GM12872 (cell line): ENCODE measurements around the gene PLCH1.

ENCODE experiments used
- TF ChIP-seq, protein P1 (sequence below): IDR thresholded peaks from 3 replicates; pipeline ENCODE4 v1.5.1; 2011; ENCODE audit warnings: low read depth, mild to moderate bottlenecking, low read length, moderate library complexity; ENCODE audit not compliant: insufficient read depth

Gene PLCH1

DNA sequence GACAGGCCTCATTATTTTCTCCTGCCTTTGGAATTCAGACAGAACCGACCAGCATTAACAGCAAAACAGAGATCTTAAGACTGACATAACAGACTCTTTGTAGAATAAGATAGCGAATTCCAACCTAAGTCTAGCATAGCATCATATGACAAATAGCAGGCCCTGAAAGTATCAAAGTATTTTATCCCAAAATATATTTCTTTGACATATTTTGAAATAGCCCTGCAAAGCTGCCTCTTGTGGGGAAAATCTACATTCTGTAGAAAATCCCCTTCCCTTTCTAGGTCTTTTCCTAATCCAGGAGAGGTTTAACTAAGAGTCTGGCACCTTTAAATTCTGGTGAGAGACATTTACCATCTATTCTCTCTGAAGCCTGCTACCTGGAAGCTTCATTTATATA, 417.0 kb downstream of the PLCH1 start:
- TF ChIP-seq, protein P1, sequence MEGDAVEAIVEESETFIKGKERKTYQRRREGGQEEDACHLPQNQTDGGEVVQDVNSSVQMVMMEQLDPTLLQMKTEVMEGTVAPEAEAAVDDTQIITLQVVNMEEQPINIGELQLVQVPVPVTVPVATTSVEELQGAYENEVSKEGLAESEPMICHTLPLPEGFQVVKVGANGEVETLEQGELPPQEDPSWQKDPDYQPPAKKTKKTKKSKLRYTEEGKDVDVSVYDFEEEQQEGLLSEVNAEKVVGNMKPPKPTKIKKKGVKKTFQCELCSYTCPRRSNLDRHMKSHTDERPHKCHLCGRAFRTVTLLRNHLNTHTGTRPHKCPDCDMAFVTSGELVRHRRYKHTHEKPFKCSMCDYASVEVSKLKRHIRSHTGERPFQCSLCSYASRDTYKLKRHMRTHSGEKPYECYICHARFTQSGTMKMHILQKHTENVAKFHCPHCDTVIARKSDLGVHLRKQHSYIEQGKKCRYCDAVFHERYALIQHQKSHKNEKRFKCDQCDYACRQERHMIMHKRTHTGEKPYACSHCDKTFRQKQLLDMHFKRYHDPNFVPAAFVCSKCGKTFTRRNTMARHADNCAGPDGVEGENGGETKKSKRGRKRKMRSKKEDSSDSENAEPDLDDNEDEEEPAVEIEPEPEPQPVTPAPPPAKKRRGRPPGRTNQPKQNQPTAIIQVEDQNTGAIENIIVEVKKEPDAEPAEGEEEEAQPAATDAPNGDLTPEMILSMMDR, result no peak

DNA sequence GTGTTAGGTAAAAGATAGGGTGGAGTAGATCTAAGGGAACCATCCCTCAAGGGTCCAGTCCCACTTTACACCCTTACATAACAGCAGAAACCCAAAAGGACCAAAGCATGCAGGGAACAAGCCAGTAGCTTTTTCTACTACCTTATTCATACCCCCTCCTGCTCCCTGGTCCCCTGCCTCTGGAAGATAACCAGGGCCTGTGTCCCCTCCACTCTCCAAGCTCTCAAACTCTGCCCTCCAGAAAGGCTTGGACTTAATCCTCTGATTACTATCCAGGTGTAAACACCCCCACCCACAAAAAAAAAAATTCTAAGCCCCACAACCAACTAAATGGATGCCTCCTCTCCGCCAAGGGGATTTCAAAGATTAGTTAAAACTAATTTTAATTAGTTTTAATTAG, 417.4 kb downstream of the PLCH1 start:
- TF ChIP-seq, protein P1, result no peak

DNA sequence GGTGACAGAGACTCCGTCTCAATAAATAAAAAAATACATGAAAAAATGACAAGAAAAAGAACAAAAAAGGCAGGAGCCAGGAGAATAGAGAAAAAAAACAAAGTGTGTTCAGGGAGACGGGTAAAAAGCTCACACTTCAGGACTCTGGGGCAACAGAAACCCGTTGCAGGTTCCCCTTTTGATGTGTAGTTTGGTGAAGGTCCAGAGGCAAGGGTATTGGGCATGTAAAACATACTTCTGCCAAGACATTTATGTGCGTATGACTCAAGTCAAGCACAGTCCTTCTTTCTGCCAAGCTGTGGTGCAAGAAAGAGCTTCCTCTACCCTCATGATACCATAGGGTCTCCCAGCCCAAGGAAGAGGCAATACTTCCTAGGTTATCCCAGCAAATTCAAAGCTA, 418.0 kb downstream of the PLCH1 start:
- TF ChIP-seq, protein P1, result no peak

DNA sequence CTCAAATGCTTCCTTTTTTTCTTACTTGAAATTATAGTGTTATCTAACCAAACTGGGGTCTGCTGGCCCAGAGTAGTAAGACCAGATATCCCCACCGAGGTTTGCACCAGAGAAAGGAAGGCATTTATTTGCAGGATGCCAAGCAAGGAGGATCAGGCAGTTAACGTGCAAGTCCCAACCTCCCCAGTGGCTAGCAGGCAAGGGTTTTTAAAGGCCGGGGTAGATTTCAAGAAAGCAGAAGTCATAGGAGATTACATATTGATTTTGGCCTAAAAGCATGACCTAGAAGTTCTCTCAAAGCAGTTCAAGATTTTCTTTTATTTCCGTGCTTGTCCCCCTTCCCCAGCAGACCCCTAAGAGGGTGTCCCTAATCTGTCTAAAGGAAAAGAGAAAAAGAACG, 418.6 kb downstream of the PLCH1 start:
- TF ChIP-seq, protein P1, result no peak
